ENCODE results near the gene SPATA31C1.

The SPATA31C1 gene

DNA sequence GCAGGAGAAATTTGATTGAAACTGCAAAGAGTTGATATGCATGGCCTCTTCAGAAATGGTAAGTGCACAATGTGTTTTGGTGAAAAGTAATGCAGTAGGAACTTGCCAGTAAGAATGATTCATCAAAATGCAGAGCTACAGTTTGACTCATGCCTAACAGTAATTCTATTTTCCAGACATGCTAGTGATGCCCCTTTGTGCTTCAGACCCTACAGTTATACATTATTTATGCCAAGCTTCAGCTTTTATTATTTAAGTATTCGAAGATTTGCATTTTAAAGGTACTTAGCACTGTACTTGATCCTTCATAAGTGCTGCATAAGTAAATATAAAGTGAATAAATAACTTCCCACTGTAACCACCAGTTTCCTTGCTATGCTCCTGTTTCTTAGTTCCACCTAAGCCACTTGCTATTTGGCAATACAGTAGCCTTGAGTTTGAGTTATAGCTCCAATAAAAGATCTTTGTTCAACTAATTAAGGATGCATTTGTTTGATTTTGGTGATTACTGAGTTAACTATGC is 38.7 kb upstream of the SPATA31C1 start:
- DNase-seq: no peak
- H3K9me3 ChIP-seq (ENCODE audit: severe bottlenecking): peaks cover 5% of the 10 kb centered on the region
- H3K27me3 ChIP-seq (ENCODE audit: insufficient read depth, low read depth, severe bottlenecking): no peaks in the 10 kb centered on the region
- TF ChIP-seq, protein P1, sequence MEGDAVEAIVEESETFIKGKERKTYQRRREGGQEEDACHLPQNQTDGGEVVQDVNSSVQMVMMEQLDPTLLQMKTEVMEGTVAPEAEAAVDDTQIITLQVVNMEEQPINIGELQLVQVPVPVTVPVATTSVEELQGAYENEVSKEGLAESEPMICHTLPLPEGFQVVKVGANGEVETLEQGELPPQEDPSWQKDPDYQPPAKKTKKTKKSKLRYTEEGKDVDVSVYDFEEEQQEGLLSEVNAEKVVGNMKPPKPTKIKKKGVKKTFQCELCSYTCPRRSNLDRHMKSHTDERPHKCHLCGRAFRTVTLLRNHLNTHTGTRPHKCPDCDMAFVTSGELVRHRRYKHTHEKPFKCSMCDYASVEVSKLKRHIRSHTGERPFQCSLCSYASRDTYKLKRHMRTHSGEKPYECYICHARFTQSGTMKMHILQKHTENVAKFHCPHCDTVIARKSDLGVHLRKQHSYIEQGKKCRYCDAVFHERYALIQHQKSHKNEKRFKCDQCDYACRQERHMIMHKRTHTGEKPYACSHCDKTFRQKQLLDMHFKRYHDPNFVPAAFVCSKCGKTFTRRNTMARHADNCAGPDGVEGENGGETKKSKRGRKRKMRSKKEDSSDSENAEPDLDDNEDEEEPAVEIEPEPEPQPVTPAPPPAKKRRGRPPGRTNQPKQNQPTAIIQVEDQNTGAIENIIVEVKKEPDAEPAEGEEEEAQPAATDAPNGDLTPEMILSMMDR (IDR thresholded peaks at IDR 0.05; ENCODE audit: low read depth, low read length): no peak
- H3K36me3 ChIP-seq: no peaks in the 10 kb centered on the region
- no peak overlapping the region for H3K4me3 ChIP-seq (ENCODE audit: low read depth, low read length)
- no peak overlapping the region for H3K27ac ChIP-seq

GRCh38 chr9:87880116-87880515 is 37.6 kb upstream of the SPATA31C1 start:
- DNase-seq: no peak
- TF ChIP-seq, protein P1 (IDR thresholded peaks at IDR 0.05; ENCODE audit: low read depth, low read length): no peak
- H3K9me3 ChIP-seq (ENCODE audit: severe bottlenecking): peaks cover 5% of the 10 kb centered on the region
- no peaks in the 10 kb centered on the region for H3K27me3 ChIP-seq (ENCODE audit: insufficient read depth, low read depth, severe bottlenecking)
- no peak overlapping the region for H3K27ac ChIP-seq
- no peak overlapping the region for H3K4me3 ChIP-seq (ENCODE audit: low read depth, low read length)
- H3K36me3 ChIP-seq: no peaks in the 10 kb centered on the region

DNA sequence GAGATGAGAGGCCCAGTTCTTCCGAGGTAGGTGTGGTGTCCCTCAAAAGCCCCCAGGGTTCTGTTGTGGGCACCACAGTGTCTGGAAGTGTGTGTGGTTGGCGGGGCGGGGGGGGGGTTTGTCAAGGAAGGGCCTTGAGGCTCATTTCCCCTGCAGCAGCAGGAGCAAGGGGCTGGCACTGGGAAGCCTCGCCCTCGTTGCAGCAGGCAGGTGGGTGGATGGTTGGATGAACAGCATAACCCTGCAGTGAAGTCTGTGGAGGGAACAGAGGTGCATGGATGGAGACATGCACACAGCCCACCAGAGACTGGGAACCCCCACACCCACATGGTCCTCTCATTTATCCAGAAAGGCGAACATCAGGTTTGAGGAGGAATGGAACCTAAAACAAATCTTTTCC is 37.1 kb upstream of the SPATA31C1 start:
- H3K4me3 ChIP-seq (ENCODE audit: low read depth, low read length): no peak overlapping the region
- DNase-seq: no peak
- no peaks in the 10 kb centered on the region for H3K27me3 ChIP-seq (ENCODE audit: insufficient read depth, low read depth, severe bottlenecking)
- TF ChIP-seq, protein P1 (IDR thresholded peaks at IDR 0.05; ENCODE audit: low read depth, low read length): no peak
- no peak overlapping the region for H3K27ac ChIP-seq
- H3K36me3 ChIP-seq: no peaks in the 10 kb centered on the region
- peaks cover 5% of the 10 kb centered on the region for H3K9me3 ChIP-seq (ENCODE audit: severe bottlenecking)

DNA sequence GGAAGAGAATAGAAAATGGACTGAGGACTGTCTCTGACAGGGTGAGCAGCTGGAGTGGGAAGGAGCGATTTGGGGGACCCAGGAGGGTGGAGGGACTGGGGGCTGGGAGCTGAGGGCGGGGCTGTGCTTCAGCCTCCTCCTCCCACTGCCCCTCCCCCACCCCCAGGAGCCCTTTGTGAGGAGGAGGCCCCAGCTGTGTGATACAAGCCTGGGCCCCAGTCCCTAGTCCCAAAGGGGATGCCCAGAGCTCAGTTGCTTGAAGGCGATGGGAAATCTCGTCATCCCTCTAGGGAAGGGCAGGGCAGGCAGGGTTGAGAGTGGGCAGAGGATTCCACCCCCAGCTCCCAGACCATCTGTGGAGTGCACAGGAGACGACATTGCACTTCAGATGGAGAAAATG is 35.1 kb upstream of the SPATA31C1 start, which contains the start of gene SPATA31E1:
Gene SPATA31E1, plus strand, starts transcription at position 251 of the 400 bp plus-strand sequence. Its CDS starts 15 bp downstream, at position 266.
- H3K27ac ChIP-seq: no peak within 1 kb of the TSS
- H3K27me3 ChIP-seq (ENCODE audit: insufficient read depth, low read depth, severe bottlenecking): no peaks in the 10 kb centered on the region
- DNase-seq: no peak
- no peaks in the 10 kb centered on the region for H3K36me3 ChIP-seq
- TF ChIP-seq, protein P1 (IDR thresholded peaks at IDR 0.05; ENCODE audit: low read depth, low read length): no peak
- H3K4me3 ChIP-seq (ENCODE audit: low read depth, low read length): no peak within 1 kb of the TSS
- peaks cover 5% of the 10 kb centered on the region for H3K9me3 ChIP-seq (ENCODE audit: severe bottlenecking)

GRCh38 chr9:87883274-87883673 is 34.5 kb upstream of the SPATA31C1 start:
- Histone ChIP-seq H3K9me3 (ENCODE audit: severe bottlenecking) (no peaks in the 10 kb centered on the region), H3K27me3 (ENCODE audit: insufficient read depth, low read depth, severe bottlenecking) (no peaks in the 10 kb centered on the region), H3K27ac (no peak overlapping the region), H3K36me3 (no peaks in the 10 kb centered on the region), H3K4me3 (ENCODE audit: low read depth, low read length) (no peak overlapping the region)
- DNase-seq: no peak
- TF ChIP-seq, protein P1 (IDR thresholded peaks at IDR 0.05; ENCODE audit: low read depth, low read length): no peak

- no peaks in the 10 kb centered on the region for H3K27me3 ChIP-seq (ENCODE audit: insufficient read depth, low read depth, severe bottlenecking)
- H3K9me3 ChIP-seq (ENCODE audit: severe bottlenecking): no peaks in the 10 kb centered on the region
- peak; percentile 47 for DNase-seq
- no peak overlapping the region for H3K4me3 ChIP-seq (ENCODE audit: low read depth, low read length)
- TF ChIP-seq, protein P1 (IDR thresholded peaks at IDR 0.05; ENCODE audit: low read depth, low read length): peak; percentile 65
- no peak overlapping the region for H3K27ac ChIP-seq
- no peaks in the 10 kb centered on the region for H3K36me3 ChIP-seq
Observed at GRCh38 chr9:87883990-87884389, 33.8 kb upstream of the SPATA31C1 start.
